Vagina (tissue), 2 donors: Measurements from ENCODE around the gene LMBR1. TPM values are rescaled to one million over a fixed set of nuclear protein-coding genes. Genes with fewer than 3 reads are reported as not detected.
"Not testable (repeated sequence)": the region's sequence is repeated elsewhere in the genome, so short reads cannot be mapped to it uniquely, and the experiment has no call there.

Experiments used
- DNase-seq, 2 donors: peaks; one replicate each; pipeline ENCODE4 v3.0.0-alpha.2; 2017; ENCODE audit errors: extremely low spot score in 2 of 2
- H3K27ac ChIP-seq: fragments of 200-600 bp; sonication (generic); one replicate; pipeline ENCODE4 v1.5.1; 2019
- H3K27me3 ChIP-seq: fragments of 200-600 bp; sonication (generic); one replicate; pipeline ENCODE4 v1.5.1; 2019
- H3K36me3 ChIP-seq, 2 donors: fragments of 200-600 bp; sonication (generic); one replicate each; pipeline ENCODE4 v1.5.1; 2017 to 2019
- H3K4me1 ChIP-seq: fragments of 200-600 bp; sonication (generic); one replicate; pipeline ENCODE4 v1.5.1; 2019
- H3K4me3 ChIP-seq, 2 donors: fragments of 200-600 bp; sonication (generic); 1 replicate in 1 of 2; 2 replicates in 1 of 2; pipeline ENCODE4 v1.5.1; 2016 to 2019
- H3K9me3 ChIP-seq: fragments of 200-600 bp; sonication (generic); one replicate; pipeline ENCODE4 v1.5.1; 2019
- CTCF ChIP-seq, 3 experiments: fragments of 450-650 bp in 2 of 3; fragments of 200-600 bp in 1 of 3; sonication (generic) in 1 of 3; IDR thresholded peaks; one replicate each; pipeline ENCODE4 v1.5.1; 2017 to 2019; ENCODE audit warnings: antibody characterized with exemption in 3 of 3, mild to moderate bottlenecking in 2 of 3, moderate library complexity in 2 of 3
- POLR2A ChIP-seq, 2 donors: fragments of 450-650 bp; IDR thresholded peaks; one replicate each; pipeline ENCODE4 v1.6.1; 2017; ENCODE audit warnings: antibody characterized with exemption in 2 of 2, mild to moderate bottlenecking in 2 of 2, moderate library complexity in 2 of 2
- POLR2AphosphoS5 ChIP-seq, 2 donors: sonication (generic); formaldehyde crosslinking; IDR thresholded peaks; one replicate each; pipeline ENCODE4 v1.9.0; 2017; ENCODE audit warnings: antibody characterized with exemption in 2 of 2, mild to moderate bottlenecking in 2 of 2, low read depth in 1 of 2; ENCODE audit not compliant: insufficient read depth in 1 of 2
- intact Hi-C: fragments of 100-400 bp; cut with DNase I; formaldehyde crosslinking; loops from one replicate; pipeline ENCODE4 v1.15.1; 2023
- total RNA-seq: library from RNA; depleted of rRNA; stranded (reverse); fragments of >200 nt; gene quantifications from one replicate; pipeline ENCODE4 v1.2.3, GENCODE V29; 2016

Gene LMBR1
- total RNA-seq, 1 donor from 2014 or later: 45.7 TPM

GRCh38 chr7:156638443-156639077 lies 254.4 kb downstream of the LMBR1 start:
- no peaks in the 10 kb centered on the region for H3K36me3 ChIP-seq
- intact Hi-C loops: no loop called here
- no peak for TF ChIP-seq POLR2AphosphoS5 (IDR thresholded peaks at IDR 0.05; ENCODE audit: insufficient read depth in 1 of 2, low read depth in 1 of 2)
- TF ChIP-seq POLR2A (IDR thresholded peaks at IDR 0.05): no peak
- TF ChIP-seq CTCF (IDR thresholded peaks at IDR 0.05): no peak
- no peak overlapping the region for H3K4me3 ChIP-seq
- no peak for DNase-seq
- no peak overlapping the region for H3K27ac ChIP-seq
- H3K4me1 ChIP-seq: peaks cover 5% of the 10 kb centered on the region
- H3K27me3 ChIP-seq: no peaks in the 10 kb centered on the region
- H3K9me3 ChIP-seq: no peaks in the 10 kb centered on the region

GRCh38 chr7:156637093-156637492 lies 255.9 kb downstream of the LMBR1 start:
- H3K36me3 ChIP-seq, H3K27ac ChIP-seq, H3K27me3 ChIP-seq, intact Hi-C loops, H3K4me3 ChIP-seq, H3K4me1 ChIP-seq, DNase-seq, H3K9me3 ChIP-seq: not testable (repeated sequence)

GRCh38 chr7:156635529-156636385 lies 257.2 kb downstream of the LMBR1 start:
- Histone ChIP-seq H3K27ac (no peak overlapping the region), H3K9me3 (no peaks in the 10 kb centered on the region), H3K36me3 (no peaks in the 10 kb centered on the region), H3K27me3 (no peaks in the 10 kb centered on the region), H3K4me3 (no peak overlapping the region), H3K4me1 (peaks cover 5% of the 10 kb centered on the region)
- no peak for DNase-seq
- intact Hi-C loops: no loop called here
- TF ChIP-seq CTCF (IDR thresholded peaks at IDR 0.05) (no peak), POLR2A (IDR thresholded peaks at IDR 0.05) (no peak), POLR2AphosphoS5 (IDR thresholded peaks at IDR 0.05; ENCODE audit: insufficient read depth in 1 of 2, low read depth in 1 of 2) (no peak)

- Histone ChIP-seq H3K9me3 (peaks cover under 1% of the 10 kb centered on the region), H3K4me3 (no peak overlapping the region), H3K27me3 (no peaks in the 10 kb centered on the region), H3K27ac (no peak overlapping the region), H3K4me1 (no peaks in the 10 kb centered on the region), H3K36me3 (no peaks in the 10 kb centered on the region)
- no peak for DNase-seq
- TF ChIP-seq CTCF (IDR thresholded peaks at IDR 0.05) (no peak), POLR2A (IDR thresholded peaks at IDR 0.05) (no peak), POLR2AphosphoS5 (IDR thresholded peaks at IDR 0.05; ENCODE audit: insufficient read depth in 1 of 2, low read depth in 1 of 2) (no peak)
- intact Hi-C loops: no loop called here
These were observed 258.9 kb downstream of the LMBR1 start for GRCh38 chr7:156634117-156634516.

- no peak for DNase-seq
- intact Hi-C loops: no loop called here
- Histone ChIP-seq H3K4me1 (no peaks in the 10 kb centered on the region), H3K27me3 (no peaks in the 10 kb centered on the region), H3K4me3 (no peak overlapping the region), H3K36me3 (no peaks in the 10 kb centered on the region), H3K9me3 (peaks cover 10% of the 10 kb centered on the region), H3K27ac (no peak overlapping the region)
- TF ChIP-seq POLR2AphosphoS5 (IDR thresholded peaks at IDR 0.05; ENCODE audit: insufficient read depth in 1 of 2, low read depth in 1 of 2) (no peak), CTCF (IDR thresholded peaks at IDR 0.05) (no peak), POLR2A (IDR thresholded peaks at IDR 0.05) (no peak)
These were observed 263.1 kb downstream of the LMBR1 start for GRCh38 chr7:156629873-156630272.
